DND-41 (cell line): ENCODE measurements around the gene LMO2.

Experiments used
- ATAC-seq: fragments of 200-7000 bp; cut with Tn5 transposase; 3 replicates; pipeline ENCODE4 v1.9.1; 2021; ENCODE audit warnings: low read depth; ENCODE audit not compliant: insufficient read depth
- DNase-seq: peaks from one replicate; pipeline ENCODE4 v3.0.0-alpha.2; 2020
- H2AFZ ChIP-seq: 2 replicates; pipeline ENCODE4 v1.6.0; 2012; ENCODE audit warnings: low read depth, low read length
- H3K27ac ChIP-seq: 2 replicates; pipeline ENCODE4 v1.5.1; 2012; ENCODE audit warnings: low read length, inconsistent platforms
- H3K27me3 ChIP-seq: fragments of 200-600 bp; sonication (generic); 2 replicates; pipeline ENCODE4 v1.6.0; 2012; ENCODE audit warnings: low read length, mild to moderate bottlenecking, inconsistent platforms; ENCODE audit not compliant: insufficient read depth, poor library complexity
- H3K36me3 ChIP-seq: 2 replicates; pipeline ENCODE4 v1.5.1; 2012; ENCODE audit warnings: low read length, inconsistent platforms; ENCODE audit not compliant: insufficient read depth
- H3K4me1 ChIP-seq: 2 replicates; pipeline ENCODE4 v1.5.1; 2012; ENCODE audit warnings: mild to moderate bottlenecking, low read length; ENCODE audit not compliant: insufficient read depth
- H3K4me2 ChIP-seq: 2 replicates; pipeline ENCODE4 v1.6.0; 2012; ENCODE audit warnings: mild to moderate bottlenecking, moderate library complexity, low read length, inconsistent platforms; ENCODE audit not compliant: insufficient read depth
- H3K4me3 ChIP-seq, 2 experiments: fragments of 200-600 bp in 1 of 2; shearing (Covaris generic) in 1 of 2; 2 replicates each; pipeline ENCODE4 v1.5.1; 2012 to 2016; ENCODE audit warnings: inconsistent platforms in 2 of 2, low read length in 2 of 2, mild to moderate bottlenecking in 2 of 2, low read depth in 1 of 2, moderate library complexity in 1 of 2
- H3K79me2 ChIP-seq: 2 replicates; pipeline ENCODE4 v1.6.0; 2012; ENCODE audit warnings: low read length, inconsistent platforms; ENCODE audit not compliant: insufficient read depth
- H3K9ac ChIP-seq: 2 replicates; pipeline ENCODE4 v1.6.0; 2012; ENCODE audit warnings: low read depth, mild to moderate bottlenecking, inconsistent platforms, low read length, moderate library complexity
- H3K9me3 ChIP-seq: 2 replicates; pipeline ENCODE4 v1.5.1; 2012; ENCODE audit warnings: low read length, moderate library complexity, mild to moderate bottlenecking, inconsistent platforms; ENCODE audit not compliant: insufficient read depth, severe bottlenecking
- H4K20me1 ChIP-seq: 2 replicates; pipeline ENCODE4 v1.6.0; 2012; ENCODE audit warnings: low read length; ENCODE audit not compliant: insufficient read depth
- CTCF ChIP-seq: IDR thresholded peaks from 2 replicates; pipeline ENCODE4 v1.5.1; 2012; ENCODE audit warnings: borderline replicate concordance, low read length, moderate library complexity, mild to moderate bottlenecking; ENCODE audit not compliant: poor library complexity, severe bottlenecking; ENCODE audit errors: extremely low read depth
- EZH2 ChIP-seq: IDR thresholded peaks from 3 replicates; pipeline ENCODE4 v1.6.1; 2012; ENCODE audit warnings: borderline replicate concordance, low read depth, mild to moderate bottlenecking, moderate library complexity, low read length, inconsistent platforms; ENCODE audit not compliant: severe bottlenecking

The LMO2 gene

GRCh38 chr11:33909552-33909951 lies 17.7 kb upstream of the LMO2 start:
- Histone ChIP-seq H3K9me3 (no peaks in the 10 kb centered on the region), H2AFZ (no peak overlapping the region), H3K4me1 (no peaks in the 10 kb centered on the region), H3K9ac (no peak overlapping the region), H4K20me1 (no peaks in the 10 kb centered on the region), H3K36me3 (no peaks in the 10 kb centered on the region), H3K4me2 (no peak overlapping the region), H3K4me3 (no peak overlapping the region), H3K79me2 (no peaks in the 10 kb centered on the region), H3K27ac (no peak overlapping the region), H3K27me3 (peaks cover 10% of the 10 kb centered on the region)
- TF ChIP-seq CTCF (no peak), EZH2 (no peak)
- ATAC-seq (no peak), DNase-seq (no peak)

- no peak overlapping the region for H3K4me2 ChIP-seq
- H3K9me3 ChIP-seq: no peaks in the 10 kb centered on the region
- TF ChIP-seq CTCF (no peak), EZH2 (no peak)
- no peaks in the 10 kb centered on the region for H4K20me1 ChIP-seq
- H3K36me3 ChIP-seq: no peaks in the 10 kb centered on the region
- no peaks in the 10 kb centered on the region for H3K4me1 ChIP-seq
- no peaks in the 10 kb centered on the region for H3K79me2 ChIP-seq
- peaks cover 13% of the 10 kb centered on the region for H3K27me3 ChIP-seq
- no peak for ATAC-seq
- no peak overlapping the region for H3K27ac ChIP-seq
- H3K9ac ChIP-seq: no peak overlapping the region
- H2AFZ ChIP-seq: no peak overlapping the region
- no peak for DNase-seq
- no peak overlapping the region for H3K4me3 ChIP-seq
Observed at GRCh38 chr11:33909150-33909549, 17.3 kb upstream of the LMO2 start.

- no peaks in the 10 kb centered on the region for H3K79me2 ChIP-seq
- H4K20me1 ChIP-seq: no peaks in the 10 kb centered on the region
- no peaks in the 10 kb centered on the region for H3K4me1 ChIP-seq
- H3K27me3 ChIP-seq: peaks cover 13% of the 10 kb centered on the region
- H3K27ac ChIP-seq: no peak overlapping the region
- H3K36me3 ChIP-seq: no peaks in the 10 kb centered on the region
- H3K4me2 ChIP-seq: no peak overlapping the region
- H3K9ac ChIP-seq: no peak overlapping the region
- DNase-seq (no peak), ATAC-seq (no peak)
- no peak overlapping the region for H3K4me3 ChIP-seq
- TF ChIP-seq EZH2 (no peak), CTCF (no peak)
- H2AFZ ChIP-seq: no peak overlapping the region
- no peaks in the 10 kb centered on the region for H3K9me3 ChIP-seq
Observed at GRCh38 chr11:33907421-33907820, 15.5 kb upstream of the LMO2 start.

GRCh38 chr11:33906484-33907186 lies 14.8 kb upstream of the LMO2 start:
- no peak for ATAC-seq
- no peak overlapping the region for H3K9ac ChIP-seq
- no peak overlapping the region for H3K27ac ChIP-seq
- no peaks in the 10 kb centered on the region for H3K4me1 ChIP-seq
- no peak for TF ChIP-seq EZH2
- no peak for TF ChIP-seq CTCF
- no peaks in the 10 kb centered on the region for H3K79me2 ChIP-seq
- no peaks in the 10 kb centered on the region for H3K36me3 ChIP-seq
- no peaks in the 10 kb centered on the region for H3K9me3 ChIP-seq
- H4K20me1 ChIP-seq: no peaks in the 10 kb centered on the region
- H3K27me3 ChIP-seq: peaks cover 18% of the 10 kb centered on the region
- no peak overlapping the region for H2AFZ ChIP-seq
- no peak overlapping the region for H3K4me2 ChIP-seq
- H3K4me3 ChIP-seq: no peak overlapping the region
- no peak for DNase-seq
